ENCODE data around the gene ZCCHC8.
"Not testable (repeated sequence)": the region's sequence is repeated elsewhere in the genome, so short reads cannot be mapped to it uniquely, and the experiment has no call there.

ZCCHC8 gene

DNA sequence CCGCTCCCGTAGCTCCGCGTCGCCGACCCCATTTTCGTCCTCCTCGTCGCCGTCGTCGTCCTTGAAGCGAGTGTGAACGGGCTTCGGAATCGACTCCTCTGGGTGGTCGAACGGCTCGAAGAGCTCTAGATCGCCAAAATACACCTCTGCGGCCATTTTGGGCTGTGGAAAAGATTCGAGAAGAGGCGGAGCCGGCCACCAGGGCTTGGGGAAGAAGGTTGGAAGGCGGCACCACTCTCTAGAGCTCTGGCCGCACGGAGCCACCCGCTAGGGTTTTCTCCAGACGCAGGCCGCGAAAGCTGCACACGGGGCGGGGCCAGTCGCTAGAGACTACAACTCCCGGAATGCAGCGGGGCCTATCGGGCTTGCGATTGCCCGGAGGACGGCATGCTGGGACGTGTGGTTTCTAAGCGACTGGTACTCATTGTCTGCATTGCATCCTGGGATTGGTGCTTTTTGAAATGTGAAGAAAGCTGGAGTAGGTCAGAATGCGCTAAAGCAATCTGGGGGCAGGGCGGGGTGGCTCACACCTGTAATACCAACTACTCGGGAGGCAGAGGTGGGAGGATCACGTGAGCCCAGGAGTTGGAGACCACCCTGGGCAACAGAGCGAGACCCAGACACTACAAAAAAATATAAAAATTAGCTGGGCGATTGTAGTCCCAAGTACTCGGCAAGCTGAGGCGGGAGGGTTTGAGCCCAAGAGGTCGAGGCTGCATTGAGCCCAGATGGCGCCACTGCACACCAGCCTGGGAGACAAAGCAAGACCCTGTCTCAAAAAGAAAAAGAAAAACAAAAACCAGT lies at the start of gene ZCCHC8:
Gene ZCCHC8, minus strand, starts transcription at position 248 of the 804 bp plus-strand sequence. Its CDS starts 92 bp downstream, at position 156.
- DNase-seq (ENCODE audit: low spot score), result peak; percentile 95

DNA sequence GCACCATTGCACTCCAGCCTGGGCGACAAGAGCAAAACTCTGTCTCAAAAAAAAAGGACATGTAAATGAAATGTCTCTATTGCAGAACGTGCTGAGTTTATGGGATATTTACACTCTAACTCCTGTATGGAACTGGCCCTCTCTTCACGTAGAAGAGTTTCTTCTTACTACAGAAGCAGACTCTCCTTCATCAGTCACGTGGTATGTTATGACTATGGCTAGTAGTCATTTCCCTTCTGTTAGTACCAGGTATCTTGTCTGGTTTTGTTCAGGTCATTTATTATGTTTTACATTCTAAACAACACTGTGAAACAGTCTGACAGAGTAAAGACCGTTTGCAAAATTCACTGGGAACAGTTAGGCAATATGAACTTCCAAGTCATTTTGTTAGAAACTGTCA lies 46.6 kb upstream of the ZCCHC8 start:
- DNase-seq (ENCODE audit: low spot score), result no peak

DNA sequence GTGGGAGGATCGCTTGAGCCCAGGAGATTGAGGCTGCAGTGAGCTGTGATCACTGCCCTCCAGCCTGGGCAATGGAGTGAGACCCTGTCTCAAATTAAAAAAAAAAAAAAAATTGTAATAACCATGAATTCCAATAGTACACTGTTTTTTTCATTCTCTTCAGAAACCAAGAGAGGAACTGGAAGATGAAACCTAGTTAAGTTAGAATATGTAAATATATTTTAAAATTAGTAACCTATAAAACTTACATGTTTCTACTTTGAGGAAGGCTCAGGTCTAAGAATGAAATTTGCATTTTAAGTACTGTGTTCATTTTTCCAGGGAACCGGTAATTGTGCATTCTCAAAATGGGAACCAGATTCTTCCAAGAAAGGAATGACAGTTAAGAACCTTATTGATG lies 45.1 kb upstream of the ZCCHC8 start:
- DNase-seq (ENCODE audit: low spot score), result no peak

DNA sequence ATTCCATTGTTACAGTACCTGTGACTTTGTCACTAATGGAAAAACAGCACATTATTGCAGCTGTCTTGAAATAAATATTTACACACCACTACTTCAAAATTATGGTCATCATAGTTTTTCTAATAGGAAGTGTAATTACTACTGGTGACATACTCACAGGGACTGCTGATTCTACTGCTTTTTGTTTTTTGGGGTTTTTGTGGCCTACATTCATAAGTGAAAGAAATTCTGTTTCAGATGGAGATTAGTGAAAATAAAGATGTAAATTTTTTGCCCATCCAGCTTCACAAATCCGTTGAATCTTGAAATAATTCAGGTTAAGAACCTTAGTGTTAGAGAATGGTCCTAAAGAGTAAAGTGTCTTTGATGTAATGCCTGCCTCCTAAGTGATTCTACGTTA lies 43.8 kb upstream of the ZCCHC8 start:
- DNase-seq (ENCODE audit: low spot score), result no peak

DNA sequence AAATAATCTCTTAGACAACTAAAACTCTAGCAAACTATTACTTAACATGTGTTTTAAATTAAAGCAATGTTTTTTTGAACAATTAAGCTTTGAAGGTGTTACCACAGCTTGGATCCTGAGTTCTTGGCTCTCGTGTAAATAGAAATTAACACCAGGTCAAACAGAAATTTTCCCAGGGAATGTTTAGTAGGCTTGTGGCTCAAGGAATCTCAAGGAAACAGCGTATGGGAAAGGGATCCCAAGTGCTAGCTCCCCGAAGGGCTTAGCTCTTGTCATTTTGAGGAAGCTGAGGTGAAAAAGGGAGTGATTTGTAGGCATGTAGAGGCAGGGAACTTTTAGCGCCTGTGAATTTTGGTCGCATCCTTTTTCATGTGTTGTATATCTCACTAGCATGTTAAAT lies 37.8 kb upstream of the ZCCHC8 start:
- no peak for DNase-seq (ENCODE audit: low spot score)

DNA sequence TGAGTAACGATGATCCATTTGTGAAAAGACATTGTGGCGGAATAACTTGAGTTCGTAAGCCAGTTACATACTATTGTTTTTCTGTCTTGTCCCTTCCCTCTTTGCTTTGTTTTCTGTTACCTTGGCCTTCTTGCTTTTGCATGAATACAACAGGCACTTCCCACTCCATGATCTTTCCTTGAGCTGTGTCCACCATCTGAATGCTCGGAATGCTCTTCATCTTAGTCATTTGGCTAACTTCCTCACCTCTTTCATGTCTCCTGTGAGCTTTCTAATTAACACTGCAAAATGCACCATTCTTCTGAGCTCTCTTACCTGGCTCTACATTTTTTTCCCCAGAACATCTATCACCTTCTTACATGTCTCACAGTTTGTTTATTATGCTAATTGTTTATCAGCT lies 36.3 kb upstream of the ZCCHC8 start:
- DNase-seq (ENCODE audit: low spot score), result no peak

DNA sequence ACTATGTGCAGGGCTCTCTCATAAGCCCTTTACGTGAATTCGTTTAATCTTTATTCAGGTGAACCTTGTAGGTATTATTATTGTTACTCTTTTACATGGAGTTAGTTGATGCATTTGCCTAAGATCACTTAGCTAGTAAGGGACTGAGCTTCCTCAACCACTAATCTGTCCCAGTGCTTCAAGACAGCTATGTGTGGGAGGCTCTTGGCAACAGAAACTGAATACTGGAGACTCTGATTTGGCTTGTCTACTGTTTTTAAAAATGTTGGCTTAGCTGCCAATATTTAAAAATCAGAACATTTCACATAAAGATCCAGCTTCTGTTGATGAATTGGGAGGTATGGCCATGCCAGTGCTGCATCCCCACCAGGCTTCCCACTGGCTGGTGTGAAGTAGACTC lies 33.1 kb upstream of the ZCCHC8 start:
- no peak for DNase-seq (ENCODE audit: low spot score)

DNA sequence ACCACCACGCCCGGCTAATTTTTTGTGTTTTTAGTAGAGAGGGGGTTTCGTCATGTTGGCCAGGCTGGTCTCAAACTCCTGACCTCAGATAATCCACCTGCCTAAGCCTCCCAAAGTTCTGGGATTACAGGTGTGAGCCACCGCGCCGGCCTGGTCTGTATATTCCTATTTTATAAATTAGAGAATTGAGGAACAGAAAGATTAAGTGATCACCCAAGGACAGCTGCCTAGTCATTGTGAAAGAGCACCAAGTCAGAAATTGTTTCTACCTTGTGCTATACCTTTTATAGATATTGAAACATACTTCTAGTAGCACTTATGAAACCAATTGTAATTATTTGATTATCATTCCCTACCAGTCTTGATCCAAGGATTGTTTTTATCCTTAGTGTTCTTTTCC lies 28.3 kb upstream of the ZCCHC8 start:
- no peak for DNase-seq (ENCODE audit: low spot score)

DNA sequence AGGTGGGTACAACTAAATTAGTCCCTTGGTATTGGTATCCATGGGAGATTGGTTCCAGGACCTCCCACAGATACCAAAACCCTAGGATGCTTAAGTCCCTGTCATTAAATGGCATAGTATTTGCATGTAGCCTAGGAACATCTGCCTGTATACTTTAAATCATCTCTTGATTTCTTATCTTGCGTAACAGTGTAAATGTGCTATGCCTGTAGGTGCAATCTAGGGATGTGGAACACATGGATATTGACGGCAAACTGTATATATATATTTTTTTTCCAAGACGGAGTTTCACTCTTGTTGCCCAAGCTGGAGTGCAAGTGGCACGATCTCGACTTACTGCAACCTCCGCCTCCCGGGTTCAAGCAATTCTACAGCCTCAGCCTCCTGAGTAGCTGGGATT lies 27.9 kb upstream of the ZCCHC8 start:
- DNase-seq (ENCODE audit: low spot score), result no peak

DNA sequence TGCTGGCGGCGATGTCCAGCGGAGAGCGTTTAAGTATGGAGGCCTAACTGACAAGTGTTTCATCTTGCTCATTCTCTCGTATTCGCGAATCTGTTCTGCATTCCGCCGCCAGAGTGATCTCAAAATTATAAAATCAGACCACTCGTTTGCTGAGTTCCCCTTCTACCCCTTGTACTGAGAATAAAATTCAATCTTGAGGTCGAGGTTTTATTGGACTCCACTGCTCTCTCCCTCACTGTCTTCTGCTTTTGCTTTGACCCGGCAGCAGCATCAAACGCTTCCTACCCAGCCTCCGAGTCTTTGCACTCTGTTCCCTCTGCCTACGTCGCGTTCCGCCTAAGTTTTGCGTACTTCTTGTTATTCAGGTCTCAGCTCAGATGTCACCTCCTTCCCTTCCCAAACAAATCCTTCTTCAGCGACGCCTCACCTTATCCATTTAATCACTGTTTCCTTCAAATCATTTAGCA lies 26.8 kb upstream of the ZCCHC8 start:
- no peak for DNase-seq (ENCODE audit: low spot score)

DNA sequence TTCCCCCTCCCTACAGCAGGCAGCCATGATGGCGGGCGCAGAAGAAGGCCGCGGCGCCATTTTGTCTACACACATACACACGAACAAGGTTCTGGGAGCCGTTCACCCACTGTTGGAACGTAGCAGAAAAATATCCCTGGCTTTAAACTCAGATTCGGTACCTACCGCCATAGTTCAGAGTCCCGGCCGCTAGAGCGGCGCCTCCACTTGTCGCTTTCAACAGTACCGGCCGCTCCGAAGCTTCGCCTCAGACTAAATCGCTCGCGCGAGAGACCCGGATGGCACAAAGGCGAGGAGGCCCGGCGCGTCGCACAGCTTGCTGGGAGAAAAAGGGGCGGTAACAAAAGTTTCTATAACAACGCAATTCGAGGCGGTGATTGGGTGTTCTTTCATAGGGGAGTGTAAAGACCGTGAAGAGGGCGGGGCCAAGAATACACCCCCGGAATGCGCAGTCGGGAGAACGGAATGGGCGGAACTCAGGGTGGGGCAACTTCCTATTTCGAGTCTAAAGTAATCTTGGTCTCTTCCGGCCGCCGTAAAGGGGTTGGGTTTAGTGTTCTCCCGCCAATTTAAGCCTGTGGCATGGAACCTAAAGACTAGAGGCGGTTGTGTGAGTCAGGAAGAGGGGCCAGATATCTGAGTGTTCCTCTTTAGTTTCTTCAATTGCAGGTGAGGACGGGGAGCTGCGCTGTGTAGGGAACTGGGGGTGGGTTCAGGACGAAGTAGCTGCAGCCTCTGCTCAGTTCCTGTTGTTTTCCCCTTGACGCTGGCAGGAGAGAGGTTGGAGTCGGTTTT lies 26.1 kb upstream of the ZCCHC8 start, which contains the start of the genes KNTC1 and RSRC2:
Gene KNTC1, plus strand, starts transcription at position 567 of the 795 bp plus-strand sequence. CDS start 2,815 bp downstream, outside the sequence.
Gene RSRC2, minus strand, starts transcription at position 254 of the 795 bp plus-strand sequence. Its CDS starts 83 bp downstream, at position 171.
- DNase-seq (ENCODE audit: low spot score), result peak; percentile 100

DNA sequence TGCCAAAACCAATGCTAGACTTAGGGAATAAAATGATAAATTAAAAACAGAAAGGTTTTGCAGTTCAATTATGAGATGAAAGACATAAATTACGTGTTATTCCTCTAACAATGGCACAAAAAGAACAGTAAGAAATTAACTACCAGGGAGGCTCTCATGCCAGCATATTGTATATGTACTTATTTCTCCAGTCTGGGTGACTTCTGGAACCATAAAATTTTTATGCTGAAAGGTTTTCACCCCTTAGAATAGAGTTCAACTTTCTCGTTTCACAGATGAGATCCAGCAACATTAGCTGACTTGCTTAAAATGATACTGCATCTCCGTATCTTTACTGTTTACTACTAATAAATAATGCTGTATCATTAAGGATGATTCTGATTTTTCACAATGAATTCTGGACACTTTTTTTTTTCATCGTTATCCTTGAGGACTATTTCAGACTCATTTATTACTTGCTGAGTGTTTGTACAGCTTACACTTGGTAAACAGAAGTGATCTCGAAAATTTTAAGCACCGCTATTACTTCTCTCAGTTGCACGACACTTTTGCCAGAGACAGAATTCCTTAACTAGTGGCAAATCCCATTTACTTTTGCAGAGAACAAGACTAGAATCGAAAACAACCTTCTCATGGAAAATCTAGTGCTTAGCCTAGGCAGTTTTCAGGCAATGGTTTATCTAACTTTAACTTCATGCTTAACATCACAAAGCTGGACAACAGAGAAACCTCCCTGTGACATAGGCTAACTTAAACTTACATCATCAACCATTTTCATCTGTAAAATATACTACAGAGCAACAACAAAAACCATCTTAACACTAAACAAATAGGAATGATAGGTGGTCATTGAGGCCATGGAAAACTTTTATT lies 23.4 kb upstream of the ZCCHC8 start:
- peak; percentile 52 for DNase-seq (ENCODE audit: low spot score)

DNA sequence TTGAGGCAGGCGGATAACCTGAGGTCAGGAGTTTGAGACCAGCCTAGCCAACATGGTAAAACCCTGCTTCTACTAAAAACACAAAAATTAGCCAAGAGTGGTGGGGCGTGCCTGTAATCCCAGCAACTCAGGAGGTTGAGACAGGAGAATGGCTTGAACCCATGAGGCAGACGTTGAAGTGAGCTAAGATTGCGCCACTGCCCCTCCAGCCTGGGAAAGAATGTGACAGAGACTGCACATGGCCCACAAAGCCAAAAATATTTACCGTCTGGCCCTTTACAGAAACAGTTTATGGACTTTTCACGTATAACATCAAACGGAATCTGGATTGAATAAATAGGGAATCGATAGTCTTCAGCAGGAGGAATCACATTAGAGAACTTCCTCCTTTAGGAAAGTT lies 22.5 kb upstream of the ZCCHC8 start:
- no peak for DNase-seq (ENCODE audit: low spot score)

DNA sequence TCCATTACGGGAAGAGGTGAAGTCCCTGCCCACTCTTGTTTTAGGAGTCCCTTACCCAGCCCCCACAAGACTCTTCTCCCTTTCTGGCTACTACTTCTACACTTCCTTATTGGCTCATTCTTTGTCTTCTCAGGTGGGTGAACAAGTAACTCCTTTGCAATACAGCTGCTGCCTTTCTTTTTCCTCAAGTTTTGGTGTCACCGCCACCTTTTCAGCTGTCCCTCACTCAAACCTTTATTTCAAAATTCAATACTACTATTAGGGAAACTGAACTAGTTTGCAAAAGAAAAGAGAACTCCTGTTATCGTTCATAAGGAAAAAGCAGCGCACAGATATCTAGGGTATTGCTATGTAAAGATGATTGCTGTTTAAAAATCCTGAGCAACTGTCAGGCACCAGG lies 19.9 kb upstream of the ZCCHC8 start:
- no peak for DNase-seq (ENCODE audit: low spot score)

DNA sequence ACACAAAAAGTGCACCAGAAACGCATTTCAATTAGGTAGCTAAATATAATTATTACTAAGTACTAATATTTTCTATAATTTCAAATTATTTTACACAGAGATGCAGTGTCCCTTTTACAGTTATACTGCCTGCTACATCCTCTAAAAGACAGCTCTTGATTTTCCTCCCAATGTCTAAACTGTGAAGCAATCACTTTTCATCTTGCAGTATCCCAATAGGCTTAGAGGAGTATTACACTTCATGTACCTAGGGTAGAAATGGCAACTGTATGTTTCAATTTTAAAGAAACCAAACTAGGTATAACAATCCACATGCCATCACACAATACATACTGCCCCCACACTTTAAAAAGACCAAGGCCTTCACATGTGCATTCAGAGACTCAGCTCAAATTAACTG lies 18.7 kb upstream of the ZCCHC8 start:
- DNase-seq (ENCODE audit: low spot score), result no peak

DNA sequence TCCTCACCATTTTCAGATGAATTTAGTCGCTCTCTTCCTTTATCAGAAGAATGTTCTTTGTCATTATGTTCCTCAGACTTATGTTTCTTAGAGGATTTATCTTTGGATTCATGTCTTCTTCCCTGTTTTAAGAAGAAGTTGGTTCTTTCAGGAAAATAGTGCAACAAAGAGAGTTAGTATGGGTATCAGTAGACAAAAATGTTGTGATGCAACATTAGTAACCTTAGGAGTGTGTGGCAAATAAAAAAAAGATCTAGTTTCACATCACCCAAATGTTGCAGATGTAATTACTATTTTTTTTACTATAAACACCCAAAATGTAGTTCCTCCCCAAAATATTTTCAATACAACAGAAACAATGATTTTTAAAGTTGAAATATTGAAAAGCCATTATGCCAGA lies 18.2 kb upstream of the ZCCHC8 start:
- DNase-seq (ENCODE audit: low spot score), result no peak

DNA sequence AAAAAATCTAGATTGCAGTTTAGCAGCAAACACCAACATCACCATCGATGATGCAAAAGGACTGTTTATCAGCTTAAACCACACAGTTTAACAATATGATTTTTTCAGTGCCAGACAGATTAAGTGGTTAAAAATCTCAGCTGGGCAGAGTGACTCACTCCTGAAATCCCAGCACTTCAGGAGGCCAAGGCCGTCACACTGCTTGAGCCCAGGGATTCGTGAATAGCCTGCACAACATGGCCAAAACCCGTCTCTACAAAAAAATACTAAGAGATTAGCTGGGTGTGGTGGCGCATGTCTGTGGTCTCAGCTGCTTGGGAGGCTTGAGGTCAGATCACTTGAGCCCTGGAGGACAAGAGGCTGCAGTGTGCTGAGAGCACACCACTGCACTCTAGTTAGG lies 17.1 kb upstream of the ZCCHC8 start:
- DNase-seq (ENCODE audit: low spot score), result no peak

DNA sequence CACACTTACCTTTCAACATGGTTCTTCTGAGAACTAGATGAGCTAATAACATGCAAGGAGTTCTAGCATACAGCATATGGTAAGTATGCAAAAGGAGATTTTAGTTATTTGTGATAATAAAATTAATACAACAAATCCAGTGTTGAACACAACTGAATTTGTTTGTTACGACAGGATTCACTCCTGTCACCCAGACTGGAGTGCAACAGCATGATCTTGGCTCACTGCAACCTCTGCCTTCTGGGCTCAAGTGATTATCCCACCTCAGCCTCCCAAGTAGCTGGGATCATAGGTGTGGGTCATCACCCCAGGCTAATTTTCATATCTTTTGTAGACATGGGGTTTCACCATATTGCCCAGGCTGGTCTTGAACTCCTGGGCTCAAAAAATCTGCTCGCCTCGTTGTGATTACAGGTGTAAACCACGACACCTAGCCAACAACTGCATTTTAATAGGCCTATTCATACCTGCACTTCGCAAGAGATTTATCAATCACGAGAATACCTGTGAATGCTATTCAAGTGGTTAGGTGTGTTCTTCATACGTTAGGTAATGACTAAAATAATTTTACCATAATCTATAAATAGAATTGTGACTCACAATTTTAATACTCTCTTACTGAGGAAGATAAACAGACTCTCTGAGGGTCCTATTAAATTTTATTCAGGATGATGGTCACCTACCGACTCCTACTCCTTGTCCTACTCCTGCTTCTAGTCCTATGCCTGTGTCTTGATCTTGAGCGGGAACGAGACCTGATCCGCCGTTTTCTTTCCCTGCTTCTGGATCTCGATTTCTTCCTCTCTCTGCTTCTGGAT lies 16.0 kb upstream of the ZCCHC8 start:
- no peak for DNase-seq (ENCODE audit: low spot score)

DNA sequence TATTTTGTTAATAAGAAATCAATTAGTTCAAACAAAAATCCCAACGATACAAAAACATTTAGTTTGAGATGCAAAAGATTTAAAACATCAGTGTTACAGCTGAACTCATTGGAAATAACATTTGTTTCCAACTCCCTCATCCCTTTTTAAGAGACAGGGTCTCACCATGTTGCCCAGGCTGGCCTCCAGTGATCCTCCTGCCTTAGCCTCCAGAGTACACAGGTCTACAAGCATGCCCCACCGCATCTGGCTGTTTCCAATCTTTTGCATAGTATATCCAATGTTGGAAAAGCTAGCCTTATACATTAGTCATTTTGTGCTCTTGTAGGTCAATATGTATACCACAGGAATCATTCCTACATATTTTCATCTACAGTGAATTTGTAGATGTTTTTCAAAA lies 14.5 kb upstream of the ZCCHC8 start:
- no peak for DNase-seq (ENCODE audit: low spot score)

DNA sequence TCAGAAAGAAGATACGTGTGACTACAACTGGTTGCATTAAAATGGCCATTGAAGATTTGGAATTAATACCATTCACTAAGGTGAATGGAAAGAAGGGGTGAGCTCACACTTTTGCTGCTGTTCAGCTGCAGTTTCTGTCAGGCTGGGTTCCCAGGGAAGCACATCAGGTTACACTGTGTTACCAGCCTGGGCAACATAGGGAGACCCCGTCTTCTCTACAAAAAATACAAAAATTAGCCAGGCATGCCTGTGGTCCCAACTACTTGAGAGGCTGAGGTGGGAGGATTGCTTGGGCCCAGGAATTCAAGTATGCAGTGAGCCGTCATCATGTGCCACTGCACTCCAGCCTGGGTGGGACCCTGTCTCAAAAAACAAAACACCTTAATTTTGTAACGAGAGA lies 12.9 kb upstream of the ZCCHC8 start:
- no peak for DNase-seq (ENCODE audit: low spot score)

DNA sequence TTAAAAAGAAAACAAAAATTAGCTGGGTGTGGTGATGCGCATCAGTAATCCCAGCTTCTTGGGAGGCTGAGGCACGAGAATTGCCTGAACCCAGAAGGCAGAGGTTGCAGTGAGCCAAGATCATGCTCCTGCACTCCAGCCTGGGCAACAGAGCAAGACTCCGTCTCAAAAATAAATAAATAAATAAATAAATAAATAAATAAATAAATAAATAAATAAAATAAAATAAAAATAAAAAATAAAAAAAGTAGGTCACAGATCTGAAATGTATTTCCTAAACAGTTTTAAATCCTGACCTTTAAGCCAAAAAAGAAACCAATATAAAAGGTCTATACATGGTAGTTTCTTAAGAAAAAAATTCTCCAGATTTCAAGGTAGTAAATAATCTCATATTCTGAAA lies 12.3 kb upstream of the ZCCHC8 start:
- DNase-seq (ENCODE audit: low spot score), result not testable (repeated sequence)

Measured in hematopoietic multipotent progenitor cell treated with erythropoietin and hydrocortisone succinate and interleukin-3 and kit ligand, for 17 days (in vitro differentiated cells).